ENCODE measurements around the gene CETN2.
A peak's percentile ranks its signal among the peaks of the same experiment; 100 is the strongest.
"Not testable (repeated sequence)": the region's sequence is repeated elsewhere in the genome, so short reads cannot be mapped to it uniquely, and the experiment has no call there.

The CETN2 gene
- 10.5 to 12.0 (median 11.8) reads per million in 4 experiments for total RNA-seq

DNA sequence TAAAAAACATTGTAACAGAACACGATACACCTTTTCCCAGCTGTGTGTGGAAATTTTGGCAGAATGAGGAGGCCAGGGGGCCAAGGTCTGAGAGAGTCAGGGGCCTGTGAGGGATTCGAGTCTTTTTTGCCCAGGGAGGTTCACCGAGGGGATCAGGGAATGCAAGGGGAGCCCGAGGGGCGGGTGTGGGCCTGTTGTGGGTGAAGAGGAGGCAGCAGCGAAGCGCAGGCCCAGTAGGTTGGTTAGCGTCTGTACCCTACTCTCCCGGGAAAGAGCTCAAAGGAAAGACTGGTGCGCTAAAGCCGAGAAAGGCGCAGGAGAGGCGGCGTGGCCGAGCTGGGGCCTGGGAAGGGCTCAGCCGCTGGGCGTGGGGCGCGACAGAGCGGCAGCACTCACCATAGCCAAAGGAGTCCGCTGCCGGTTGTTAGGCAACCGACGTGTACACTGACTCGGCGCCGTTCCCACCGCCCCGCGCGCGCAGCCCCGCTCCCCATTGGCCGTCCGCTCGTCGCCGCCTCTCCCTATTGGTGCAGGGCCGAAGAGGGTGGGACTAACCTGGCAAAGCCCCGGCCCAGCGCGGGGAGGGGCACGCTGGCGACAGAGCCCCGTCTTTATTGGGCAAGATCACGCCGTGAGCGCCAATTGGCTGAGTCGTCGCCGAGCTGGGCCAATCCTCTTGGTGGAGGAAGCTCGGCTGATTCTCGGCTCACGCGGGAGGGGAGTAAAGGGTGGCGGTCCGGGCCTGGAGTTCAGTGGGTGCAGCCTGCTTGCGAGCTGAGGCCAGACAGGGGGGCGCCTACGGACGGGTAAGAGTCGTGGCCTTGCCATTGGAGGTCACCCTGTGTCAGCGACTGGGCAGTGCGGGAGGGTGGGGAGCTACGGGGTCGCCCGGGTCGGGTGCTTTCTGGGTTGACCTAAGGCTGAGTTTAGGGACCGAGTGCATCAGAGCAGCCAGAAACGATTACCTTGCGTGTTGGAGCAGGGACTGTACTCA is at the start of gene CETN2, which contains the start of gene NSDHL:
Gene CETN2 (minus strand): TSS at position 446 of the 994 bp plus-strand sequence. CDS start 47 bp downstream, at position 399.
Gene NSDHL (plus strand): TSS at position 752 of the 994 bp plus-strand sequence. CDS start 15,262 bp downstream, outside the sequence.
- DNase-seq: peak; percentile 92

DNA sequence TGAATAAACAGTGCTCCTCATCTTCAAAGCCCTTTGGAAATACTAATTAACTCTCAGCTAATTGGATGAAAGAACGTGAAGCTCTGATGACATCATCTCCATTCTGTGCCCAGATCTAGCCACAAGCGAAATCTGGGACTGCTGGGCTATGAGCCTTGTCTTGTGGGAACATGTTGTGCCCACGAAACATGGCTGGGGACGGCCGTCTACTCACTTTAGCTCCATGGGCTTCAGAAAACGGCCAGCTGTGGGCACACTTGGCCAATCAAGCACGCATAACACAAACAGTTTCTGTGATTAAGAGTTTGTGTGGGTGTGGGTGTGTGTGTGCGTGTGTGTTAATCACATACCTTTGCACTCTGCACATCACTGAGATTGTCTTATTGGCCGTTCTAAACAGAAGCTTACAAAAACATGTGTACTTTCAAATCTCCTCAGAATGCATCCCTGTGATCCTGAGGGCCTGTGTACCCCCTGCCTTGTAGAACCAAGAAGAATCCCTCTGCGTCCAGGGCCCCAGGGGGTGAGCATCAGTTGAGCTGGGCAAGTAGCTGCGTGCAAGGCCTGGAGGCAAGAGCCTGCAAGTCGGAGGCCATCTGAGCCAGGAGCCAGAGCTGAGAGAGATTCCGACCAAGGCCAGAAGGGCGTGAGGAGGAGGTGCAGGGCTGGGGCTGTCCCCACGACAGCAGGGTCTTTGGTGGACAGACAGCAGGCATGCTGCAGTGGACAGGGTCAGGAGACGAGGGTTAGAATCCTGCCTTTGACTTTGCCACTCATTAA is 48.6 kb upstream of the CETN2 start:
- DNase-seq: no peak

DNA sequence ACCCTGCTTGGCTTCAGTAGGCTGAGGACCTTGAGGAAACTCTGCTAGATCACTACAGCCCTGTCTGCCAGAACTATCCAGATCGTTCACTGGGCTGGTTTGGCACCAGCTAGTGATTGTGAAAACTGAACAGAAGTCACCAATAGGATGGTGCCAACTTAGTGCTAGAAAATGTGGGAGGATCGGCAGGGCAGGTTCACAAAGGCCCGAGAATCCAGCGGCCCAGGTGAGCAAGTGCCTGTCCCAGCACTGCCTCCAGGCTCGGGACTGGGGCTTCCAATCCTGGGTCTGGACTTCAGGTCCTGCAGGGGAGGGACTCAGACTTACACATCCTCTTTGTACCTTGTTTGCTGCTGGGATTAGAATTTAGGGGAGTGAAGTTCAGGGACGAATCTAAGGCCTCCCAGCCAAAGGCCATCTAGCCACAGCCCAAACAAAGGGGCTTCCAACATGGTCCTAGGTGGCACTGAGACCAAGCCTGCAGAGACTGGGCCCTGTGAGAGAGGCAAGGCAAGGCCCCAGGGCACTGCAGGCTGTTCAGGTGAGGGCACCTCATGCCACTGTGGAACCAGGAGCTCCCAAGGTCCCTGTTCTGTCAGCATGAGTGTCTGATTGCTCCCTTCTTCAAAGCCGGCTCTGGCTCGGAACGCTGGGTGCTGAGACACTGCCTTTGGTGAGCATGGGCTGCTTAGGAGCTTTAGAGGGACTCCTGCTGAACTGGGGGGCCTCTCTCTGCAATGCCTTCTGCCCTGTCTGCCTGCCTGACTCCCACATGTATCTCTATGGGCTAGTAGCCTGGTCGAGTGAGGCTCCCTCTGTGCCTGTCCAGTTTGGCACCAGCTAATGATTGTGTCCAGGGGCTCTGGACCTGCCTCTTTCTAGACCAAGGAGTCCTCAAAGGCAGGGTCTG is 46.6 kb upstream of the CETN2 start:
- no peak for DNase-seq

DNA sequence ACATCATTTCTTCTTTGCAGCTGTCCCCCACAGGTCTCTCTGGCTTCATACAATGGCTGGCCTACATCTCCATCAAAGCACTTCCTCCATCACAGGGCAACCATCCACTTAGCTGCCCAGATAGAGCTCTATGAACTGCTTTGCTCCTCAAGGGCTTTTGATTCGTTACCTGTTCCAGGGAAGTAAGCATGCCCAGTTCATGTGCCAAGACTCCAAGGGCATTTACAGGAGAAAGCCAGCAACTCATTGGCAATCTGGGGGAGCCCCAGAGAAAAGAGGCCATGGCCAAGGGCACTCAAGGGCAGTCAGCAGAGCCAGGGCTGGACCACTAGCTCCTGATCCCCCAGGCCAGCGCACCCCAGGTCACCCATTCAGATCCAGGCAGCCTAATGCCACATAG is 42.8 kb upstream of the CETN2 start:
- DNase-seq: no peak

DNA sequence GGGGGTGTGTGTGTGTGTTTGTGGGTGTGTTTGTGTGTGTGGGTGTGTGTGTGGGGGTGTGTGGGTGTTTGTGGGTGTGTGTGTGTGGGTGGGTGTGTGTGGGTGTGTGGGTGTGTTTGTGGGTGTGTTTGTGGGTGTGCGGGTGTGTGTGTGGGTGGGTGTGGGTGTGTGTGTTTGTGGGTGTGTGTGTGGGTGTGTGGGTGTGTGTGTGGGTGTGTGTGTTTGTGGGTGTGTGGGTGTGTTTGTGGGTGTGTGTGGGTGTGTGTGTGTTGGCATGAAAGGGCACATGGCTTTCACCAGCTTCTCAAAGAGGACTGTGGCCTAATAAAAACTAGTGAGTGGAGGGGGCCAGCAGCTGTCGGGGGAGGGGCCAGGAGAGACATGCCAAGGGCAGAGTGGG is 42.0 kb upstream of the CETN2 start:
- no peak for DNase-seq

DNA sequence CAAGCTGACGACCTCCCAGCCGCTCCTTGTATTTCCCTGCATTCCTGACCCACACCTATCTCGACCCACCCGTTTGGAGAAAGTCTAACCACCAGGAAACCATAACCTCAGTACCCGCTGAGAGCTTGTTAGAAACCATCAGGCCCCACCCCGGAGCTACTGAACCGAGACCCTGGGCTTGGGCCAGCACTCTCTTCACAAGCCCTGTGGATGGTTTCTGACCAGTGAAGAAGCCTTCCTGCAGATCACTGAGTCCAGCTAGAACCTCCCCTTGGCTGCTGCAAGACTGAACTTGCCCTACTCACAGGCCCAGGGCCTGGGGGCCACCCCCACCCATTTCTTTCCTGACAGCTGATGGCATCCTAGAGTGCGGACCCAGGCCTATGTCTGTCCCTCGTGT is 40.7 kb upstream of the CETN2 start:
- DNase-seq: no peak

DNA sequence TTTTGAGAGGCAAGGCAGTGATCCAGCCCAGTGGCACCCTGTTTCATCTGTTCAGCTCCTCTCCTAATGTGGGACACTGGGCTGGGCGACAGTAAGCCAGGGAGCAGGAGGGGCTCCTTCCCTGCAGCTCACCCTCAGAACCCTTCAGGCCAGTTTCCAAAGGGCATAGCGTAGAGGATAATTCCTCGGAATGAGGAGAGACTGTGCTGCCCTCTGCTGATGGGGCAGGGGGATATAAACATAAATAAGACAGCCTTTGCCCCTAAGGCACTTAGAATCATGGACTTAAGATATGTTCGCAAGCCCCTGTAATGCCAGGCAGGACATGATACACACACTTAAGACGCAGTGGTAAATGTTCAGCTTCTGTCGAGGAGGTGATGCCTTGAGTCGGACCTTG is 39.4 kb upstream of the CETN2 start:
- DNase-seq: no peak

DNA sequence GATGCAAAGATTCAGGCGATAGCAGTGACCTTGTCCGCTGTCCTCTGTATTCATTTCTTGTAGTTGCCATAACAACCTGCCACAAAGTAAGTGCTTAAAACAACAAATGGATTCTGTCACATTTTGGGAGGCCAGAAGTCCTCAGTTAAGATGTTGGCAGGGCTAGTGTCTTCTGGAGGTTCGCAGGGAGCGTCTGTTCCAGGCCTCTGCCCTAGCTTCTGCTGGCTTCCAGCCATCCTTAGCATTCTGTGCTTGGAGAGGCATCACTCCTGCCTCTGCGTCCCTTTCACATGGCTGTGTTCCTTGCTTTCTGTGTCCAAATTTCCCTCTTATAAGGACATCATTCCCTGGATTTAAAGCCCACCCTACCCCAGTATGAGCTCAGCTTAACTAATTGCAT is 35.8 kb upstream of the CETN2 start:
- no peak for DNase-seq

DNA sequence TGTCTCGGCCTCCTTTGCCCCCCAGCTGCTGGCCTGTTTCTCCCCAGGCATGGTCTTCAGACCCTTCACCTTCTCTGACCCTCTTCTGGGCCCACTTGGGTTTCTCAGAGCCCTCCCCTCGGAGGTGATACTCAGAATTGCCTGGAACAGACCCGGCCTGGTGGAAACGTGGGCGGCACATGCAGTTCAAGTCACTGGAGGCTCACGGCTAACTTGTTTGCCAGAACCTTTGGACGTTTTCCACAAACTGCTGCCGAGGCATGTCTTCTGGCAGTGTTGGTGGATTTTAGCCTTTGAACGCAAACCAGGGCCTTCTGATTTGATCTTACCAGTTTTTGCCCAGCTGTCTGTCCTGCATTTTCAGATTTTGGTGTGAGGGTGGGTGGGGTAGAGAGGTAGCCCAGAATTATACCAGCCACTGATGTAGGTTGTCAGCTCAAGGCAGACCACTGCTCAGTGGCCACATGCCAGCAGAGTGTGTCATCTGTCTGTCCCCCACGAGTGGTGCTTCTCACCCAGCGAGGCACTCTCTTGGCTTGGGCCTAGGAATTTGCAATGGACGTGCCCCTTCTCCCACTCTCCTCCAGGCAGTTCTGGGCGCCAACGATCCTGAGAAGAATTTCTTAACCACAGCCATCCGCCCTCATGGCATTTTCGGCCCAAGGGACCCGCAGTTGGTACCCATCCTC is 34.8 kb upstream of the CETN2 start:
- DNase-seq: no peak

DNA sequence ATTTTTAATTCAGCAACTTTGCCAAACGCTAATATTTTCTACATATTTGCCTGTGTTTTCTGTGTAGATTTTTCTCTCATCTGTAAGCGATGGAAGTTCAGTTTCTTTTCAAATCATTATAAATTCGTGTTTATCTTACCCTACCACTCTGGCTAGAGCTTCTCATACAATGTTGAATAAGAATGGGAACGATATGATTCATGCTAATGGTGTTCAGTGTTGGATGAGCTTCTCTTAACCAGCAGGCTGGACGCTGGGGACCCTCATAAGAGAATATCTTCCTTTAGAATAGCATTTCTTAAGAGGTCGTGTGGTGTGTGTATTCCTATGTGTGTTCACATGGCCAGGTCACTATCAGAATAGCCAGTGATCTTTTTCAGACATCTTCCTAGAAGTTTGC is 31.3 kb upstream of the CETN2 start:
- no peak for DNase-seq

DNA sequence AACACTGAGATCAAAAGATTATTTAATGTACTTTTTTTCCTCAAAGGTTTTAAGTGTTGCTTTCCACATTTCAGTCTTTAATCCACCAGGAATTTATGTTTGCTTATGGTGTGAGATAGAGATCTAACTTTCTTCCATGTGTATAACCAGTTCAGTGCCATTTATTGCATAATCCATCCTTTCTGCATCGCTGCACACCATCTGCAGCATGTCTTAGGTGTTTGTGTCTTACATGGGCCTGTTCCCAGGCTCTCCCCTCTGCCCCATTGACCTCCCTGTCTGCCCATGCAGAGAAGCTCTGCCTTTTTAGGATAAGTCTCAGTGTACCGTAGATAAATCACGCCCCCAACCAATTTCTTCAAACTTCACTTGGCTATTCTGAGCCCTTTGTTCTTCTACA is 30.6 kb upstream of the CETN2 start:
- DNase-seq: no peak

DNA sequence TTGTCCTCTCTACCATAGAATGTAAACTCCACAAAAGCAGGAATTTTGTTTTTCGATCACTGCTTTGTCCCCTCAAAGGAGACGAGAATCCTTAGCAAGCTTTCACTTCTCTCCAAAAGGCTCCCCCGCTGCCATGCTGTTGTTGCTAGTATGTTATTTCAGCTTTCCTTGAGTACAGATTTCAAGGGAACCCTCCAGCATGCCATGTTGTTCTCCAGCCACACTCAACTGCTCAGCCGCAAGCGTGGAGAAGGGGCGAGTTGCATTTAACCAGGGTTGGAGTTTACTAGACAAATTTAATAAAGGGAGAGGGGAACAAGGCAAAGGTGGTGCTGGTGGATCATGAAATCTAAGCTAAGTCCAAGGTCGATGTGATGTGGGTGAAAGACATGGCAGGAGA is 23.4 kb upstream of the CETN2 start:
- no peak for DNase-seq

DNA sequence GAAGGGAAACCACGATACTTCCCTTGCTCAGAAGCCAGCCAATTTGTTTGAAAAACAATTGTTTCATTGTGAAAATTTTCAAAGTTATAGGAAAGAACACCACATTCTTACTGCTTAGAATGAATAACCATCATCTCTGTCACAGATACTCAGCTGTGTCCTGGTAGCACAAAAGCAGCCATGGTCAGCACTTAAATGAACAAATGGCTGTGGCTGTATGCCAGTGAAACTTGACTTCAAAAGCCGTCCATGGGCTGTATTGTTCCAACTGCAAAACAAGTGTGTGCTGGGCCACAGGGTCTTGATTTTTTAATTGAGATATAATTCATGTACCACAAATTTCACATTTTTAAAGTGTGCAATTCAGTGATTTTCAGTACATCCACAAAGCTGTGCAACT is 19.9 kb upstream of the CETN2 start:
- DNase-seq: no peak

DNA sequence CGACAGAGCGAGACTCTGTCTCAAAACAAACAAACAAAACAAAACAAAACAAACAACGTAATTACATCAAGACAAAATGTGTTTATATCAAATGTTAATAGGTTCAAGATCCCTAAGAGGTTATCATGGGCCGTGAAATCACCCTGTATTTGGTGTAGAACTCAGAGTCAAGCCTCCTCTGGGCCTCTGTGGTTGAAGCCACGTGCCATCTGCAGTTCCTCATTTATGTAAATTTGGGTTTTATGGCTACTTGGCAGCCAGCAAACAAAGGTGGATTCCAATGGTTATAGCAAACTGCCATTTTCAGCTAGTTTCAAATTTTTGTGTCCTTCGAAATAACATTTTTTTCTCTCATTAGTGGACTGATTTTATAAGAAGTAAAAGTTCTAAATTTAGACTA is 16.7 kb upstream of the CETN2 start:
- DNase-seq: no peak

DNA sequence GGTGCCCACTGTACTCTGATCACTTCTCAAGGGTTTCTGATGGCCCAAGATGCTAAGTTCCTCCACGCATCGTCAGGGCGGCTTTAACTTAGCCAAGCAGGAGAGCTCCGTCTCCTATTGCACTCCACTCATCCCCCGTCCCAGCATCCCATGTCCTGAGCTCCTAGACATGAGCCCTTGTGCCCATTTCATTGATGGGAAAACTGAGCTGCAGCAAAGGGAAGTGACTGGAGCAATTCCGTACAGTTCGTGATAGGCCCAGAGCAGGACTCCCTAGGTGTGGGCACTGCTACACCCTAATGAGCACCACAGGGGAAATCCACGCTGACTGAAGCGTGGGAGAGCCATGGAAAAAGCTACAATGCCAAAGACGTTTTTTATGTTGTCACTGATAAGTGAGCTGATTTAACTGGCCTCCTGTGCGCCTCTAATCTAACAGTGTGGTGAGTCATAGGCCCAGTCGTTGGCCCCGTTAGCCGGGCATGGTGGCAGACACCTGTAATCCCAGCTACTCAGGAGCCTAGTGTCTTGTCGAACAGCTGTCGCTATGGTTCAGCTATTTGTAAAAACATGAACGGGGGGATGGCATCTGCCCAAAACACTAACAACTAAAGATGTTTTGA is 15.2 kb upstream of the CETN2 start:
- DNase-seq: no peak

DNA sequence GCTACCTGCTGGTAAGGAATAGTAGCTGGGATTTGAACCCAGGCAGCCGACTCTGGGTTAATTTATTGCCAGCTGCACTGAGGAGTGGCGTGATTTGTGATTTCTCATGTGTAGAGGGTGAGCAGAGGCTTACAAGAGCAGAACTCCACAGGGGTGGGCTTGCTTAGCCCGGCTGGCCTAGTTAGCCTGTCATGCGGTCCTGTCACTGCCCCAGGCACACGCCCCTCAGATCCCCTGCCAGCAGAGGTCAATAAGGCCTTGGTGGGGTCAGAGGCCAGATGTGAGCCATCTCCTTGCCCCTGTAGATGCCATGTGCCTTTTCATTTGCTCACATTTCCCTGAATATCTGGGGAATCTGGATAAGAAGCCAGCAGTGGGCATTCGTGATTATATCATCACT is 13.7 kb upstream of the CETN2 start:
- DNase-seq: no peak

DNA sequence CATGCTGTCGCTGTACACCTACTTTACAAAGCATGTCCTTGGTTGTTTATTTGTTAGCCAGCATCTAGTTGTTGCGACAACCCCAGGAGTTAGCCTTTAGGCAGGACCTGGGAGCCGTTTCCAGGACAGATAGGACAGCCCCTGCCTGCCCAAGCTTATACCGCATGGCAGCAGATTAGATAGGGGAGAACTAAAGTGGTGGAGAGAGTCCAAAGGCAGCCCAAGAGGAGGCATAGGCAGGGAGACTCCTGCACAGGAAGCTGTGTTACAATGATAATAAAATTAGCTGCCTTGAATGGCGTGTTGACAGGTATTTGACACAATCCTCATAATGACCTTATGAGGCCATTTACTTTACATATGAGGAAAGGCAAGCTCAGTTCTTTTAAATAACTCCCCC is 13.3 kb upstream of the CETN2 start:
- DNase-seq: no peak

DNA sequence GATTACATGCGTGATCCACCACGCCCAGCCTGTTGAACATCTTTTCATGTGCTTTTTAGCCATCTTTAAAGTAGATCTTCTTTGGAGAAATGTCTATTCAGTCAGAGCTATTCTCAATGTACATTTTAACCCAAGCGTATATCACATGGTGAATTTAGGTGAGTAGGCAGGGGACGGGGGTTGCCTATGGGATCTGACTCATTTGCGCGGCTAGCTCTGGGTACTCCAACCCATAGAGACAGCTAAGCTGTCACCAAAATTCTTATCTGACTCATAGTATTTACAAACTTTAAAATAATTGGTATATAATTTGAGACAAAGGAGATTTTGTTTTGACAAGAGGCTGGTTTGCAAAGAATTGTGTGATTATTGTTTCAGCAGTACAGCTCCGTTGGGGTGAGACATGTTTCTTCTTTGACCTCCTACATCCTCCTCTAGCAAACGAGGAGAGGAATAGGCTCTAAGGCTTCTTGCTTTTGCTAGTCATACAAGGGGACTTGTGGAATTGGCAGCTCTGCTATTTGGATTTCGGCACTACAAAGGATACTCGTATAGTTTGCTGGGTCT is 12.3 kb upstream of the CETN2 start:
- no peak for DNase-seq

DNA sequence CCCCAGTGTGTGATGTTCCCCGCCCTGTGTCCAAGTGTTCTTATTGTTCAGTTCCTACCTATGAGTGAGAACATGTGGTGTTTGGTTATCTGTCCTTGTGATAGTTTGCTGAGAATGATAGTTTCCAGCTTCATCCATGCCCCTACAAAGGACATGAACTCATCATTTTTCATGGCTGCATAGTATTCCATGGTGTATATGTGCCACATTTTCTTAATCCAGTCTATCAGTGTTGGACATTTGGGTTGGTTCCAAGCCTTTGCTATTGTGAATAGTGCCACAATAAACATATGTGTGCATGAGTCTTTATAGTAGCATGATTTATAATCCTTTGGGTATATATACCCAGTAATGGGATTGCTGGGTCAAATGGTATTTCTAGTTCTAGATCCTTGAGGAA is 4.9 kb upstream of the CETN2 start:
- DNase-seq: not testable (repeated sequence)

DNA sequence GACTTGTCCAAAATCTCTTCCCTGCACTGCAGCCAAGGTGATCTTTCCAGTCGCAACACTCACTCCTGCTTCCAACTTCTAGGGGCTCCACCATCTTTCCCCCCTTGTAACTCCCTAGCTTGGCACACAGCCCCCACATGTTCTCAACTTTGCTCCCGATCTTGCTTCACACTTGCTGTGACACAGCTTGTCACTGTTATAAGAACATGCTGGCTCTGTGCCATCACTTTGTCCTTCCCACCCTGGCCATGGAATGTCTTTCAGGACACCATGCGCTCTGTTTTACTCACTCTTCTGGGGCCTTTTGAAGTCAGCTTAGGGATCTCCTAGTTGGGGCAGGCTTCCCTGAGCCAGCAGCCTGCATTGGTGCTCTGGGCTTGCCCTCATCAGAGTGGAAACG is 2.8 kb upstream of the CETN2 start:
- no peak for DNase-seq

DNA sequence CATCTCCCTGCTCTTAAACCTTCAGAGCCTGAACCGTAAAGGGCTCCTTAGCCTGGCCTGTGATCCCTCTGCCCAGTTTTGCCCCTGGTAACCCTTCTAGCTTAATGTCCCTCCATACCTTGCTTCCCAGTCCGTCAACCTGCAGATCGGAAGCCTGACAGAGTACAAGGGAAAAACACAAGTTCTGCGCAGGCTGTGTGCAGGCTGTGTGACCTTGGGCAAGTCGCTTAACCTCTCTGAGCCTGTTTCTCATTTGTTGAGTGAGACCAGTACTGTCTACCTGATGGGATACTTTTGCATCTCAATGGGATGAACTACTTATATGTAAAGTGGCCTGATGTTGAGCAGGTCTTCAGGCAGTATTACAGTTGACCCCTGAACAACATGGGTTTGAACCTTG is 2.0 kb upstream of the CETN2 start:
- no peak for DNase-seq
